Measurements from ENCODE around the gene DSG1.
"Not testable (repeated sequence)": the region's sequence is repeated elsewhere in the genome, so short reads cannot be mapped to it uniquely, and the experiment has no call there.

The DSG1 gene

DNA sequence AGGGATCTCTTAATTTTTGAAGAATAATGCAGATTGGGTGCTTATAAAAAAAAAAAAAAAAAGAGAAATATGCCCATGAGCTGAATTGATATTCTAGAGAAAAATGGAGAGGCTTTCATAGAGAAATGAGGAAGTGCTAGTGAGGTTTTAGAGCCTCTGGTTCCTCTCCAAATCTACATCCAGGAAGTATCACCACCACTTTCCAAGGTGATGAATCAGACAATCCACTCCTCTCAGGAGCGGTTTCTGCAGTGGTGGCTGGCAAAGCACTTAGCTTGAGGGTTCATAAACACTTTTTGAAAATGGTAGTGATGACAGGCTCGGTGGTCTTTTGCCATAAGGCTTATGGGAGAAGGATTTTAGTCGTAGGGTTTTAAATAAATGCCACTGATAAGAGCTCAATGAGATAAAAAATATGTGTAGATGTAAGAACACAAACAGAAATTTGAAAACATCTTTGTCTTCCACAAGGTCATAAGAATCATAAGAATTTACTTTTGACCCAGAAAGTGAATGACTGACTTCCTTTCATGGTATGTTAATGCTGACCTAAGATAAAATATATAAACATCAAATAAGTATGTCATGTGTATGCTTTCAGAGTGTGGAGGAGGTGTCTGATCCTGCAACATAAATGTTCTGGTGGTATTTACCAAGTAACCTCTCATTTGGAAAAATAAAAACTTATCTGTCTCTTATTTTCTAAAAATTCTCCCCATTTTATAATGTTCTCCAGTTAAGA, 42.1 kb upstream of the DSG1 start:
- TF ChIP-seq, protein P1, sequence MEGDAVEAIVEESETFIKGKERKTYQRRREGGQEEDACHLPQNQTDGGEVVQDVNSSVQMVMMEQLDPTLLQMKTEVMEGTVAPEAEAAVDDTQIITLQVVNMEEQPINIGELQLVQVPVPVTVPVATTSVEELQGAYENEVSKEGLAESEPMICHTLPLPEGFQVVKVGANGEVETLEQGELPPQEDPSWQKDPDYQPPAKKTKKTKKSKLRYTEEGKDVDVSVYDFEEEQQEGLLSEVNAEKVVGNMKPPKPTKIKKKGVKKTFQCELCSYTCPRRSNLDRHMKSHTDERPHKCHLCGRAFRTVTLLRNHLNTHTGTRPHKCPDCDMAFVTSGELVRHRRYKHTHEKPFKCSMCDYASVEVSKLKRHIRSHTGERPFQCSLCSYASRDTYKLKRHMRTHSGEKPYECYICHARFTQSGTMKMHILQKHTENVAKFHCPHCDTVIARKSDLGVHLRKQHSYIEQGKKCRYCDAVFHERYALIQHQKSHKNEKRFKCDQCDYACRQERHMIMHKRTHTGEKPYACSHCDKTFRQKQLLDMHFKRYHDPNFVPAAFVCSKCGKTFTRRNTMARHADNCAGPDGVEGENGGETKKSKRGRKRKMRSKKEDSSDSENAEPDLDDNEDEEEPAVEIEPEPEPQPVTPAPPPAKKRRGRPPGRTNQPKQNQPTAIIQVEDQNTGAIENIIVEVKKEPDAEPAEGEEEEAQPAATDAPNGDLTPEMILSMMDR (IDR thresholded peaks at IDR 0.05; ENCODE audit: control extremely low read depth, extremely low read depth, low read depth, missing control alignments): no peak
- DNase-seq (ENCODE audit: extremely low spot score): no peak
- POLR2A ChIA-PET: interaction anchor here (0.6 kb wide), 1 partner anchor 515 kb away, joined by 5 read pairs; no protein-coding TSS in a partner anchor
- CTCF ChIA-PET: interaction anchor here (1.4 kb wide), 1 partner anchor 31 kb away, joined by 3 read pairs; no protein-coding TSS in a partner anchor

DNA sequence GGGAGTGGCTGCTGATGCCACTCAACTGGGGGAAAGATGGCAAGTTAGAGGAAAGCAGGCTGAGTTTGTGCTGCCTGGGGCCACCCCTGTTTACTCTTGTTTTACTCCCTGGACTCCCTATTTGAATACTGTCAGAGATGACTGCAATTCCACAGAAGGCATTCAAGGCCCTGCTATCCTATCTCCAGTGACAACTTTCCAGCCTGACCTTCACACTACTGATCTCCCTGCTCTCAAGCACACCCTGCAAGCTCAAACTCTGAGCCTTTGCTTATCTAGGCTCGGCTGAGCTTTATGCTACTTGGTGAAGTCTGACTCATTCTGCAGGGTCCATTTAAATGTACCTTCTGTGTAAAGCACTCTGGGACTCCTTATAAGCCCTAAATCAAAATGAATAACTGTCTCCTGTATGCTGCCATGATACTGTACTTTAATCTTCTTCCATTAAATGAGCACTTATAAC, 39.3 kb upstream of the DSG1 start:
- CTCF ChIA-PET: interaction anchor here (1.0 to 1.5 kb wide), 5 partner anchors 20 to 223 kb away, joined by 3 to 5 read pairs (median 3); no protein-coding TSS in a partner anchor
- TF ChIP-seq, protein P1 (IDR thresholded peaks at IDR 0.05; ENCODE audit: control extremely low read depth, extremely low read depth, low read depth, missing control alignments): no peak
- no peak for DNase-seq (ENCODE audit: extremely low spot score)
- POLR2A ChIA-PET: no interaction called here

GRCh38 chr18:31280502-31280901, 37.5 kb upstream of the DSG1 start:
- TF ChIP-seq, protein P1 (IDR thresholded peaks at IDR 0.05; ENCODE audit: control extremely low read depth, extremely low read depth, low read depth, missing control alignments): no peak
- POLR2A ChIA-PET: no interaction called here
- no peak for DNase-seq (ENCODE audit: extremely low spot score)
- CTCF ChIA-PET: interaction anchor here (1.0 kb wide), 1 partner anchor 11 kb away, joined by 3 read pairs; no protein-coding TSS in a partner anchor

DNA sequence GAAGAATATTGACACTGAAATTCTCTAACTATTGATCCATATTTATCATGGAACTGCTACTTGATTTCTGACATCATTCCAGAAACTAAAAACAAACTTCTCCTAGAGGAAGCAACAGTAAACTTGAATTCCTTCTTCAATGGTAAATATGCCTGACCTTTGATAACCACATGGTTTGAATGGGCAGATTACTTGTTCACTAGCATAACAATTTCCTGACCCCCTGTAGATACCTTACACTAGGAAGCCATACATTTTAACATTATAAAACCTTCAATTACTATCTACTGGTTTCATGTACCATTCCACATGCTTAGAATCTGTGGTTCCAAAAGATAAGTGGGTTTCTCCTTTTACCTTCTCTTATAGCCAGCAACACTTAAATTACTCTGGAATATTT, 36.5 kb upstream of the DSG1 start:
- POLR2A ChIA-PET: no interaction called here
- CTCF ChIA-PET: no interaction called here
- no peak for DNase-seq (ENCODE audit: extremely low spot score)
- TF ChIP-seq, protein P1 (IDR thresholded peaks at IDR 0.05; ENCODE audit: control extremely low read depth, extremely low read depth, low read depth, missing control alignments): no peak

- CTCF ChIA-PET; DNase-seq (ENCODE audit: extremely low spot score): not testable (repeated sequence)
Observed at GRCh38 chr18:31289446-31289845, 28.5 kb upstream of the DSG1 start.

GRCh38 chr18:31291688-31292087, 26.3 kb upstream of the DSG1 start:
- DNase-seq (ENCODE audit: extremely low spot score): no peak
- POLR2A ChIA-PET: no interaction called here
- CTCF ChIA-PET: interaction anchor here (1.2 kb wide), 1 partner anchor 93 kb away, joined by 3 read pairs; no protein-coding TSS in a partner anchor
- TF ChIP-seq, protein P1 (IDR thresholded peaks at IDR 0.05; ENCODE audit: control extremely low read depth, extremely low read depth, low read depth, missing control alignments): no peak

More at GRCh38 chr18:31289446-31289845, 28.5 kb upstream of the DSG1 start:
- POLR2A ChIA-PET: not testable (repeated sequence)

DNA sequence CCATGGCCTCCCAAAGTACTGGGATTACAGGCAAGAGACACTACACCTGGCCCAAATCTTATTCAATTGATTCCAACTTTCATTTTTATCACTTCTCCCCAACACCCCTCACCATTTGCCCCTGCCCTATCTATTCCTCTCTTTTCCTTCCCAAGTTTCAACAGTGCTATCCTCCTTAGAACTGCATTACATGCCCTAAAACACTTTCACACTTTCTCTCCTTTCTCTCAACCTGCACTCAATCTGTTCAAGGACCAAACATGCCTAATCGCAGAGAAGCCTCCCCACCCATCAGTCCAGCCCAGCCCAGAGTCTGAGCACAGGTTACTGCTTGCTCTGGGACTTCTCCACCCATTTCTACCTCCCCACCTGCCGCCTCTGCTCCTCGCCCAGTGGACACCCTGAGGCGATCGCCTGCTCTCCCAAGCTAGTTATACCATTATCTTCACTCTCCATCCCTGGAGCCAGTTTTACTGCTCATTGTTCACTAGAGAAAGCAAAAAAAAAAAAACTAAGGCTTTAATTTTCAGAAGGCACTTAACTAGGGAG, 23.7 kb upstream of the DSG1 start:
- TF ChIP-seq, protein P1 (IDR thresholded peaks at IDR 0.05; ENCODE audit: control extremely low read depth, extremely low read depth, low read depth, missing control alignments): no peak
- DNase-seq (ENCODE audit: extremely low spot score): no peak
- POLR2A ChIA-PET: no interaction called here
- CTCF ChIA-PET: interaction anchor here (1.7 kb wide), 1 partner anchor 11 kb away, joined by 3 read pairs; no protein-coding TSS in a partner anchor

All from GM10248 (cell line).